A204.1 (cell line): Measurements from ENCODE around the gene MPHOSPH6.
"Not testable (repeated sequence)": the region's sequence is repeated elsewhere in the genome, so short reads cannot be mapped to it uniquely, and the experiment has no call there.

ENCODE experiments used
- FAIRE-seq: peaks from 2 replicates; lab custom pipeline; 2012; peaks lifted over from hg19 to GRCh38; lab: Jason Lieb, UNC

The MPHOSPH6 gene

GRCh38 chr16:82118749-82119148 lies 51.3 kb downstream of the MPHOSPH6 start:
- FAIRE-seq, result no peak

GRCh38 chr16:82116535-82116934 lies 53.5 kb downstream of the MPHOSPH6 start:
- FAIRE-seq, result no peak

- no peak for FAIRE-seq
Observed at GRCh38 chr16:82113741-82114140, 56.3 kb downstream of the MPHOSPH6 start.

- FAIRE-seq, result no peak
Observed at GRCh38 chr16:82111944-82112343, 58.1 kb downstream of the MPHOSPH6 start.

- not testable (repeated sequence) for FAIRE-seq
Observed at GRCh38 chr16:82109266-82109665, 60.8 kb downstream of the MPHOSPH6 start.

- no peak for FAIRE-seq
Observed at GRCh38 chr16:82108774-82109173, 61.2 kb downstream of the MPHOSPH6 start.

- FAIRE-seq, result no peak
Observed at GRCh38 chr16:82108100-82108499, 61.9 kb downstream of the MPHOSPH6 start.

- no peak for FAIRE-seq
Observed at GRCh38 chr16:82105107-82105506, 64.9 kb downstream of the MPHOSPH6 start.
